Measurements from ENCODE around the gene FZD2. TPM values are rescaled to one million over a fixed set of nuclear protein-coding genes. Genes with fewer than 3 reads are reported as not detected.
A peak's percentile ranks its signal among the peaks of the same experiment; 100 is the strongest.
"Not testable (repeated sequence)": the region's sequence is repeated elsewhere in the genome, so short reads cannot be mapped to it uniquely, and the experiment has no call there.

FZD2 gene
- total RNA-seq (not detected), total RNA-seq (0 to 1.2 (median 0.07) reads per million in 172 experiments)
- 1.2 TPM for polyA plus RNA-seq (2013, experiment 1 of 2)
- 0.87 TPM for polyA plus RNA-seq (2013, experiment 2 of 2)

DNA sequence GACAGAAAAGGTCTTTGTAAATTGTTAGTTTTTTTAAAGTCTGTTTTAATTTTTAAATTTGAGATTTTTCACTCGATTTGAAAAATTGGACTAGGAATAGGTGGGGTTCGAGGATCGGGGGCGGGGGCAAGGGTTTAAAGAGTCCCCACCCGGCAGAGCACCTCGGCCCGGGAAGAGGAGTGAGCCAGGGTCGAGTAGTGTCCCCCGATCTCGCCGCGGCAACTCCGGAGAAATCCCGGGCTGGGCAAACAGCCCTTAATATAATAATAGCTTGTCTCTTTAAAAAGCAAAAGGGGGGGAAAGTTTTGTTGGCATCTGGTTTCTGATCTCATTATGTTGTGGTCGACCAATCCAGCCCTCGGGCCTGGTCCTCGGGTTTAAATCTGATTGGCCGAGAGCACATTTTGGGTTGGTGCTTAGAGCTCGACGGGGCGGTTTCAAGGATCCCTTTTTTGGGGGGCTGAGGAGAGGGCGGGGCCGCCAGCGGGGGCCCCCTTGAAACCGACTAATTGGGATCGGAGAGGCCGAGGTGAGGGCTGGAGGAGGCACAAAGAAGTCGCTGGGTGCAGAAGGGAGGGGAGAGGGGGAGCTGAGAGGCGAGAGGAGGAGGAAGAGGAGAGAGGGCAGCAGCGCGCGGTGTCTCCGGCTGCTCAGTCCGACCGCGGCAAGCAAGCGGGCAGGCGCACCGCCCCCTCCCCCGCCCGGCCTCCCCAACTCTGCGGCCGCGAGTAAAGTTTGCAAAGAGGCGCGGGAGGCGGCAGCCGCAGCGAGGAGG is at the start of gene FZD2:
Gene FZD2 (plus strand): TSS at position 653 of the 775 bp plus-strand sequence. CDS start 205 bp downstream, outside the sequence.
- Histone ChIP-seq H3K4me1 (ENCODE audit: insufficient read depth, low read length) (peaks cover 27% of the 10 kb centered on the region), H3K4me3 (ENCODE audit: low read length) (peak within 1 kb of the TSS; percentile 56), H3K27ac (ENCODE audit: low read depth in 1 of 2, low read length in 2 of 2) (no peak within 1 kb of the TSS), H3K27me3 (ENCODE audit: control insufficient read depth in 1 of 2, insufficient read depth in 2 of 2, low read length in 2 of 2) (peaks cover 53 to 61% of the 10 kb centered on the region in 2 experiments), H3K9me3 (ENCODE audit: control insufficient read depth in 1 of 2, insufficient read depth in 1 of 2, low read length in 2 of 2) (peaks cover 0 to 12% of the 10 kb centered on the region in 2 experiments), H3K36me3 (ENCODE audit: insufficient read depth, low read length) (no peaks in the 10 kb centered on the region)
- peak within 1 kb of the TSS; percentile 94 for H3K4me3 Mint-ChIP-seq
- ATAC-seq (ENCODE audit: poor library complexity) (peak; percentile 51), DNase-seq (peak in 7 of 14 experiments; percentile 6 to 78 (median 40))
- TF ChIP-seq, protein P1, sequence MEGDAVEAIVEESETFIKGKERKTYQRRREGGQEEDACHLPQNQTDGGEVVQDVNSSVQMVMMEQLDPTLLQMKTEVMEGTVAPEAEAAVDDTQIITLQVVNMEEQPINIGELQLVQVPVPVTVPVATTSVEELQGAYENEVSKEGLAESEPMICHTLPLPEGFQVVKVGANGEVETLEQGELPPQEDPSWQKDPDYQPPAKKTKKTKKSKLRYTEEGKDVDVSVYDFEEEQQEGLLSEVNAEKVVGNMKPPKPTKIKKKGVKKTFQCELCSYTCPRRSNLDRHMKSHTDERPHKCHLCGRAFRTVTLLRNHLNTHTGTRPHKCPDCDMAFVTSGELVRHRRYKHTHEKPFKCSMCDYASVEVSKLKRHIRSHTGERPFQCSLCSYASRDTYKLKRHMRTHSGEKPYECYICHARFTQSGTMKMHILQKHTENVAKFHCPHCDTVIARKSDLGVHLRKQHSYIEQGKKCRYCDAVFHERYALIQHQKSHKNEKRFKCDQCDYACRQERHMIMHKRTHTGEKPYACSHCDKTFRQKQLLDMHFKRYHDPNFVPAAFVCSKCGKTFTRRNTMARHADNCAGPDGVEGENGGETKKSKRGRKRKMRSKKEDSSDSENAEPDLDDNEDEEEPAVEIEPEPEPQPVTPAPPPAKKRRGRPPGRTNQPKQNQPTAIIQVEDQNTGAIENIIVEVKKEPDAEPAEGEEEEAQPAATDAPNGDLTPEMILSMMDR (IDR thresholded peaks at IDR 0.05) = no peak
- H3K9me3 Mint-ChIP-seq = no peaks in the 10 kb centered on the region
- CTCF ChIA-PET = no interaction called here
- H3K4me1 Mint-ChIP-seq (ENCODE audit: low read depth) = peaks cover 18% of the 10 kb centered on the region
- POLR2A ChIA-PET = interaction anchor here (1.0 kb wide), 1 partner anchor 151 kb away, joined by 3 read pairs; the partner anchor contains the start of gene DBF4B
- intact Hi-C loops (cut with DNase I, micrococcal nuclease) = no loop called here
- H3K27me3 Mint-ChIP-seq = peaks cover 87% of the 10 kb centered on the region
- H3K36me3 Mint-ChIP-seq (ENCODE audit: low read depth) = no peaks in the 10 kb centered on the region
- H3K27ac Mint-ChIP-seq = no peak within 1 kb of the TSS

DNA sequence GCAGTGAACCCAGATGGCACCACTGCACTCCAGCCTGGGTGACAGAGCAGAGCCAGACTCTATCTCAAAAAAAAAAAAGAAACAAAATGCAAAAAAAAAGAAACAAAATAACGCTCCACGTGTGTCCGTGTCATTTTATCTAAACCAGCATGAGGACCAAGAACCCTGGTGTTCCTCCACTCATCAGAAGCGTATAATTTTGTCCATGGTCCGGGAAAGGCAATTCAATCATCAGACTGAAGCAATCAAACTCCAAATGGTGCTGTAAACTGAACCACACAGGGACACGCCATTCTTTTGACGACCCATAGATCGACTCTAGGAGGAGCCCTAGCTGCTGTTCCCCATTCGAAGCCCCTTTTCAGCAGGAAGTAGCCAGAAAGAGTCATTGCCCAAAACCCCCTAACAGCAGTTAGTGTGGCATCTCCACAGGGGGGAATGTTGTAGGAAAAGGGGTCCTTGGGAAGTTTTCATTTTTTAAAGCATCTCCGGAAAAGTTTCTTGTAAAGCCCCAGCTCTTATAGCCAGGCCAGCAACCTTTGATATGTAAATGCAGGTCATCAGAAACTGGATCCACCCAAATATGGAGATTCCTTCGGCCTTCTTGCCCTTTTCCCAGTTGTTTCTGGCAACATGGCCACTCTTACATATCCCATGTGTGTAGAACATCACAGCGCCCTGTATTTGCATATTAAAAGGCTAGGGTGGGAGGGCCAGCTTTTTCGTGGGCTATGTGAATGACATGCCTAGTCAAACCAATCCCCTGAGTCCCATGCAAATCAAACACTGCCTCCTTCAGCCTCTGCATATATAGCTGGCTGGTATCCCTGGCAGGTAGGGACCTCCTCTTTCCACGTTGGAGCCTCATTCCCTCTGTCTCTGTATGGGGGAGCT is 45.8 kb upstream of the FZD2 start:
- H3K27me3 ChIP-seq (ENCODE audit: control insufficient read depth in 1 of 2, insufficient read depth in 2 of 2, low read length in 2 of 2); H3K9me3 Mint-ChIP-seq; H3K4me1 Mint-ChIP-seq (ENCODE audit: low read depth); H3K27ac Mint-ChIP-seq; H3K9me3 ChIP-seq (ENCODE audit: control insufficient read depth in 1 of 2, insufficient read depth in 1 of 2, low read length in 2 of 2); H3K4me3 ChIP-seq (ENCODE audit: low read length); CTCF ChIA-PET; H3K36me3 ChIP-seq (ENCODE audit: insufficient read depth, low read length); ATAC-seq (ENCODE audit: poor library complexity); DNase-seq; intact Hi-C loops (cut with DNase I, micrococcal nuclease); H3K4me1 ChIP-seq (ENCODE audit: insufficient read depth, low read length); H3K4me3 Mint-ChIP-seq; H3K36me3 Mint-ChIP-seq (ENCODE audit: low read depth); H3K27ac ChIP-seq (ENCODE audit: low read depth in 1 of 2, low read length in 2 of 2): not testable (repeated sequence)
- peaks cover 15% of the 10 kb centered on the region for H3K27me3 Mint-ChIP-seq
- POLR2A ChIA-PET = interaction anchor here (1.0 kb wide), 1 partner anchor 8 kb away, joined by 3 read pairs; no protein-coding TSS in a partner anchor

DNA sequence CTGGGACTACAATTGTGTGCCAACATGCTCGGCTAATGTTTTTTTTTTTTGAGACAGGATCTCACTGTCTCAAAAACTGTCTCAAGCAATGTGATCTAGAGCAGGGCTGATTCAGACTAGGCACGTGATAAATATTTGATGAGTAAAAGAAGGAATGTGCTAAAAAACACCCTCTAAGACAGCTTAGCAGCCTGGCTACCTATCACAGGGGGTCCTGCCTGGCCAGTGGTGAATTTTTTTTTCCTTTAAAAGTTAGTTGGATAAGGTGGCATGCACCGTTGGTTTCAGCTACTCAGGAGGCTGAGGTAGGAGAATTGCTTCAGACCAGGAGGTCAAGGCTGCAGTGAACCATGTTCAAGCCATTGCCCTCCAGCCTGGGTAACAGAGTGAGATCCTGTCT is 39.3 kb upstream of the FZD2 start:
- peaks cover 17% of the 10 kb centered on the region for H3K27me3 Mint-ChIP-seq
- POLR2A ChIA-PET = no interaction called here
- no peaks in the 10 kb centered on the region for H3K9me3 Mint-ChIP-seq
- intact Hi-C loops (cut with DNase I, micrococcal nuclease) = no loop called here
- H3K27ac ChIP-seq (ENCODE audit: low read depth in 1 of 2, low read length in 2 of 2) = no peak overlapping the region
- peaks cover 2 to 5% of the 10 kb centered on the region in 2 experiments for H3K27me3 ChIP-seq (ENCODE audit: control insufficient read depth in 1 of 2, insufficient read depth in 2 of 2, low read length in 2 of 2)
- CTCF ChIA-PET = no interaction called here
- H3K36me3 Mint-ChIP-seq (ENCODE audit: low read depth) = no peaks in the 10 kb centered on the region
- ATAC-seq (ENCODE audit: poor library complexity) (no peak), DNase-seq (no peak)
- H3K36me3 ChIP-seq (ENCODE audit: insufficient read depth, low read length) = no peaks in the 10 kb centered on the region
- TF ChIP-seq, protein P1 (IDR thresholded peaks at IDR 0.05) = no peak
- H3K4me3 ChIP-seq (ENCODE audit: low read length) = no peak overlapping the region
- H3K27ac Mint-ChIP-seq = no peak overlapping the region
- no peaks in the 10 kb centered on the region for H3K9me3 ChIP-seq (ENCODE audit: control insufficient read depth in 1 of 2, insufficient read depth in 1 of 2, low read length in 2 of 2)
- H3K4me3 Mint-ChIP-seq = no peak overlapping the region
- no peaks in the 10 kb centered on the region for H3K4me1 ChIP-seq (ENCODE audit: insufficient read depth, low read length)
- no peaks in the 10 kb centered on the region for H3K4me1 Mint-ChIP-seq (ENCODE audit: low read depth)
